ENCODE measurements around the gene PCMT1. TPM values are rescaled to one million over a fixed set of nuclear protein-coding genes. Genes with fewer than 3 reads are reported as not detected.

PCMT1 gene
- total and polyA plus RNA-seq, 2 of the 8 experiments (the other 6 are each of a cell fraction or from before 2014, with no cell fraction given) = 84.3 to 91.3 TPM

DNA sequence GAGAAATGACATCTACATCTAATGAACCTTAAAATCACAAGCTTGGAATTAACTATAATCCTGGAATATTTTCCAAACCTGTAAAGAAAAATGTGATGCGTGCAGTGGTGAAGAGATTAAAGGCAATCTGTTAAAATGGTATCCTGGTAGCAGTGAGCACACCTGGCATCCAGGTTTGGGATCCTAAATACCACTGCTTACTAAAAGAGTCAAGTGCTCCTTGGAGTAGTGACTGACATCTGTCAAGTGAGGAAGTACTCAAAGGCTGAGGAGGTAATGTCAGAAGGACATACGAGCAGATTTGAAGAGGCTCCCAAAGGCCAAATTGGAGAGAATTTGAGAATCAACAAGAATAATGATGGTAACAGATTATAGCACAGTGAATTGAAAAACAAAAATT is 32.8 kb downstream of the PCMT1 start (continued):
- TF ChIP-seq EP300 (IDR thresholded peaks at IDR 0.05; ENCODE audit: borderline replicate concordance in 1 of 2, low read depth in 2 of 2, low read length in 2 of 2) (no peak), RBBP5 (IDR thresholded peaks at IDR 0.05; ENCODE audit: borderline replicate concordance, low read depth, low read length) (no peak), POU5F1 (IDR thresholded peaks at IDR 0.05; ENCODE audit: low read depth, low read length) (no peak), POLR2AphosphoS5 (IDR thresholded peaks at IDR 0.05; ENCODE audit: low read depth, low read length) (no peak)

Data from H1 (cell line).